Measurements from ENCODE around the gene SNX27.

The SNX27 gene

GRCh38 chr1:151701515-151701914, 89.7 kb downstream of the SNX27 start:
- H2AFZ ChIP-seq (ENCODE audit: low read depth): no peak overlapping the region
- no peak overlapping the region for H3K9ac ChIP-seq
- no peaks in the 10 kb centered on the region for H4K20me1 ChIP-seq (ENCODE audit: insufficient read depth)
- H3K4me1 ChIP-seq (ENCODE audit: low read depth, poor library complexity, severe bottlenecking): no peaks in the 10 kb centered on the region
- no peak for TF ChIP-seq CTCF (conservative IDR thresholded peaks at IDR 0.05; ENCODE audit: low read depth, low read length)
- H3K79me2 ChIP-seq (ENCODE audit: insufficient read depth, low read depth): no peaks in the 10 kb centered on the region
- no peak overlapping the region for H3K4me3 ChIP-seq (IDR thresholded peaks at IDR 0.05; ENCODE audit: insufficient read depth, low read depth, low read length)
- H3K4me2 ChIP-seq: no peak overlapping the region
- no peaks in the 10 kb centered on the region for H3K27me3 ChIP-seq (ENCODE audit: insufficient read depth, low read depth)
- no peaks in the 10 kb centered on the region for H3K36me3 ChIP-seq (ENCODE audit: insufficient read depth)
- no peak overlapping the region for H3K27ac ChIP-seq

- H3K27me3 ChIP-seq (ENCODE audit: insufficient read depth, low read depth): no peaks in the 10 kb centered on the region; the same call in 1 of the 2 replicates
- no peaks in the 10 kb centered on the region for H3K36me3 ChIP-seq (ENCODE audit: insufficient read depth)
- H3K4me3 ChIP-seq (IDR thresholded peaks at IDR 0.05; ENCODE audit: insufficient read depth, low read depth, low read length): no peak overlapping the region
- no peaks in the 10 kb centered on the region for H3K79me2 ChIP-seq (ENCODE audit: insufficient read depth, low read depth)
- no peak for TF ChIP-seq CTCF (conservative IDR thresholded peaks at IDR 0.05; ENCODE audit: low read depth, low read length)
- no peaks in the 10 kb centered on the region for H4K20me1 ChIP-seq (ENCODE audit: insufficient read depth)
- H3K4me2 ChIP-seq: no peak overlapping the region
- no peaks in the 10 kb centered on the region for H3K4me1 ChIP-seq (ENCODE audit: low read depth, poor library complexity, severe bottlenecking)
- no peak overlapping the region for H3K27ac ChIP-seq
- H2AFZ ChIP-seq (ENCODE audit: low read depth): no peak overlapping the region
- H3K9ac ChIP-seq: no peak overlapping the region
These were observed 91.1 kb downstream of the SNX27 start for GRCh38 chr1:151702936-151703335.

GRCh38 chr1:151703813-151704212, 92.0 kb downstream of the SNX27 start:
- Histone ChIP-seq H4K20me1 (ENCODE audit: insufficient read depth) (no peaks in the 10 kb centered on the region), H3K4me2 (no peak overlapping the region), H3K27me3 (ENCODE audit: insufficient read depth, low read depth) (peaks cover 5% of the 10 kb centered on the region; the same call in 1 of the 2 replicates), H3K9ac (no peak overlapping the region), H3K27ac (no peak overlapping the region), H2AFZ (ENCODE audit: low read depth) (no peak overlapping the region), H3K4me1 (ENCODE audit: low read depth, poor library complexity, severe bottlenecking) (no peaks in the 10 kb centered on the region), H3K36me3 (ENCODE audit: insufficient read depth) (no peaks in the 10 kb centered on the region), H3K79me2 (ENCODE audit: insufficient read depth, low read depth) (no peaks in the 10 kb centered on the region), H3K4me3 (IDR thresholded peaks at IDR 0.05; ENCODE audit: insufficient read depth, low read depth, low read length) (no peak overlapping the region)
- TF ChIP-seq CTCF (conservative IDR thresholded peaks at IDR 0.05; ENCODE audit: low read depth, low read length): no peak

GRCh38 chr1:151704246-151704645, 92.4 kb downstream of the SNX27 start:
- Histone ChIP-seq H2AFZ (ENCODE audit: low read depth) (no peak overlapping the region), H3K4me3 (IDR thresholded peaks at IDR 0.05; ENCODE audit: insufficient read depth, low read depth, low read length) (no peak overlapping the region), H3K9ac (no peak overlapping the region), H3K27me3 (ENCODE audit: insufficient read depth, low read depth) (peaks cover 10% of the 10 kb centered on the region; the same call in 1 of the 2 replicates), H3K79me2 (ENCODE audit: insufficient read depth, low read depth) (no peaks in the 10 kb centered on the region), H3K4me1 (ENCODE audit: low read depth, poor library complexity, severe bottlenecking) (no peaks in the 10 kb centered on the region), H3K4me2 (no peak overlapping the region), H3K36me3 (ENCODE audit: insufficient read depth) (no peaks in the 10 kb centered on the region), H4K20me1 (ENCODE audit: insufficient read depth) (no peaks in the 10 kb centered on the region), H3K27ac (no peak overlapping the region)
- TF ChIP-seq CTCF (conservative IDR thresholded peaks at IDR 0.05; ENCODE audit: low read depth, low read length): no peak
